GM12891 (cell line): ENCODE measurements around the gene COL6A3.

Experiments
- PAX5 ChIP-seq: IDR thresholded peaks from 2 replicates; pipeline ENCODE4 v1.6.1; 2011; ENCODE audit warnings: low read length, moderate library complexity, mild to moderate bottlenecking; ENCODE audit not compliant: insufficient read depth, severe bottlenecking
- POLR2A ChIP-seq: IDR thresholded peaks from 2 replicates; pipeline ENCODE4 v1.6.1; 2011; ENCODE audit warnings: low read depth, low read length, control low read depth
- POLR2AphosphoS5 ChIP-seq: IDR thresholded peaks from 2 replicates; pipeline ENCODE4 v1.6.1; 2011; ENCODE audit warnings: low read depth, low read length, control low read depth
- SPI1 ChIP-seq: IDR thresholded peaks from 2 replicates; pipeline ENCODE4 v1.6.1; 2011; ENCODE audit warnings: low read depth, low read length, control low read depth

- TF ChIP-seq POLR2A (no peak), POLR2AphosphoS5 (no peak), SPI1 (no peak), PAX5 (no peak)
Measured at GRCh38 chr2:237315170-237315828, 98.7 kb downstream of the COL6A3 start.
